UCSD-AML1 (cell line): ENCODE measurements around the gene ALDH2.
"Not testable (repeated sequence)": the region's sequence is repeated elsewhere in the genome, so short reads cannot be mapped to it uniquely, and the experiment has no call there.

Experiments used
- DNase-seq: peaks from one replicate; lab custom pipeline; 2025; ENCODE audit not compliant: unreplicated experiment; lab: John Stamatoyannopoulos, UW

Gene ALDH2

DNA sequence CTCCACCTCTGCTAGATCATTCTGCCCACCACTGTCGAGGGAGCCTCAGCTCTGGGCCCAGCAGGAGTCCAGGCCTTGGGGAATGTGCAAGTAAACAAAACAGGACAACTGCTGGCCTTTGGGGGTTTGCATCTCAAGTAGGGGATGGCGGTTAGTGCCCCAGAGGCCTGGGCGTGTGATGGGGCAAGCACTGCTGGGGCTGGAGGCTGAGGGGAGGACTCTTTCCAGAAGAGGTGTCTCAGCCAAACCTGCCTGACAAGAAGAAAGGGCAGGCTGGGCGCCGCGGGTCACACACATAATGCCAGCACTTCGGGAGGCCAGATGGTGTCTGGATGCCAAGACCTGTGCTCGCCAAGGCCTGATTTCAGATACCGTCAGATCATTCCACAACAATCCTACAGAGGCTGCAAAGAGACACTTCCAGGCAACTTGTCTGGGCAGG is 8.6 kb upstream of the ALDH2 start:
- no peak for DNase-seq

GRCh38 chr12:111759271-111759670 is 7.5 kb upstream of the ALDH2 start:
- peak; percentile 41 for DNase-seq

- DNase-seq: no peak
Measured at GRCh38 chr12:111759991-111760390, 6.7 kb upstream of the ALDH2 start.

DNA sequence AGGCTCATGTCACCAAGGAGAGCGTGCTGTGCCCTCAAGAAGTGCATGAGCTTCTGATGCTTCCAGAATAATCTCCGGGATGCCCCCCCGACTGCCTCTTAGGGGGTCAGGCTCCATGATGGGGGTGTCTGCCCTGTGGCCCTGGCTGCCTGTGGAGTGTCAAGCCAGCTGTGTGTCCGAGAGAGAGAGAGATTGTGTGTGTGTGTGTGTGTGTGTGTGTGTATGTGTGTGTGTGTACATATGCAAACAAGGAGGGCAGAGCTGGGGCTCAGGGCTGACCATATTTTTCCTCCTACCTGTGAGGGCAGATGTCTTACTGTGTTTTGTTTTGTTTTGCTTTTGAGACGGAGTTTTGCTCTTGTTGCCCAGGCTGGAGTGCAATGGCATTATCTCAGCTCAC is 5.6 kb upstream of the ALDH2 start:
- no peak for DNase-seq

DNA sequence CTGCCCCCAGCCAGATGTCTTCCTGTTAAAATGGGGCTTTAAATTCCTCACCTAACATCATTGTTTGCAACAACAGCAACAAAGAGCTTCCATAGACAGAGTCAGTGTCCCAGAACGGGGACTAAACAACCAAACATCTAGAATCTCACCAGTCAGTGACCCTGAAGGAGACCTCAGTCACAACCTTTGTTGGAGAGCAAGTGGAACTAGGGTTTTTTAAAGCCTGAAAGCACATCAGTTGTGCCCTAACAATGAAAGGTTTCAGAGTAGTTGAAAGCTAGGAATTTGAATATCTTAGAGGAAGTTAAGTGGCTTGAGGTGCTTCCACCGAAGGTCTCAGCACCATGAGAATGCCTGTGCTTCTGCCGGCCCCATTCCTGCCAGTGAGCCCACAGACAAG is 5.0 kb upstream of the ALDH2 start:
- peak; percentile 30 for DNase-seq

GRCh38 chr12:111763552-111763951 is 3.2 kb upstream of the ALDH2 start:
- not testable (repeated sequence) for DNase-seq

DNA sequence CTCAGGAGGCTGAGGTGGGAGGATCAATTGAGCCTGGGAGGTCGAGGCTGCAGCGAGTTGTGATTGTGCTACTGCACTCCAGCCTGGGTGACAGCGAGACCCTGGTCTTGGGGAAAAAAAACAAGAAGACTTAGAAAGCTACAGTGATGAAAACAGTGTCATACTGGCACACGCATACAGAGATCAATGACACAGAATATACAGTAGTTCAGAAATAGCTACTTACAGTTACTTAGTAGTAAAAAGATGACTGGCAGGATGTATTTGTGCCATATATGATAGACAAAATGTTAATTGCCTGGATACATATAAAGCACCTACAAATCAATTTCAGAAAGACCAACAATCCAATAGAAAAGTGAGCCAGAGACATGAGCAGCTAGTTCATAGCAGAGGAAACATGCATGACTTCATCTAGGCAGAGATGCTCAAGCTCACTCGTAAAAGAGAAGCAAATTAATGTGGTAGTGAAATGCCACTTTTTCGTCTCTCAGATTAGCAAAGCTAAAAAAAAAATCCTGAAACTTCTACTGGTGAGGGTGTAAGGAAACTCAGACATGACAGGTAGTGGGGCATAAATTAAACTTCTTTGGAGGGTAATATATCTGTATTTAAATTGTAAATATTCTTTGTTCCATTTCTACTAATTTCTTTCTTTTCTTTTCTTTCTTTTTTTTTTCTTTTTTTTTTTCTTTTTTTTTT is 2.5 kb upstream of the ALDH2 start:
- no peak for DNase-seq

- no peak for DNase-seq
Measured at GRCh38 chr12:111767362-111768158, 827 bp downstream of the ALDH2 start.

- no peak for DNase-seq
Measured at GRCh38 chr12:111768159-111768895, 1.6 kb downstream of the ALDH2 start.

DNA sequence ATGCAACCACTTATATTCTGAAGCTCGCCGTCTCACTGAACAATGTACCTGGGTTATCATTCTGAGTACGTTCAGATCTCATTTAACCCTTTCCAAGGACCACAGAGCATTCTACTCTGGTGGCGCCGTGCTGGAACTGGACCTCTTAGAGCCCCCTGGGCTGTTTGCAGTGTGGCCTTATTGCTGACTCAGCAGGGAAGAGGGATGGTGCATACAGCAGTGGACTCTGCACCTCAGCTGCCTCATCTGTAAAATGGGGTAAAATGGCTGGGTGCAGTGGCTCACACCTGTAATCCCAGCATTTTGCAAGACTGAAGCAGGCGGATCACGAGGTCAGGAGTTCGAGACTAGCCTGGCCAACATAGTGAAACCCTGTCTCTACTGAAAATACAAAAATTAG is 2.9 kb downstream of the ALDH2 start:
- no peak for DNase-seq

GRCh38 chr12:111773801-111774551 is 7.2 kb downstream of the ALDH2 start:
- DNase-seq: no peak

DNA sequence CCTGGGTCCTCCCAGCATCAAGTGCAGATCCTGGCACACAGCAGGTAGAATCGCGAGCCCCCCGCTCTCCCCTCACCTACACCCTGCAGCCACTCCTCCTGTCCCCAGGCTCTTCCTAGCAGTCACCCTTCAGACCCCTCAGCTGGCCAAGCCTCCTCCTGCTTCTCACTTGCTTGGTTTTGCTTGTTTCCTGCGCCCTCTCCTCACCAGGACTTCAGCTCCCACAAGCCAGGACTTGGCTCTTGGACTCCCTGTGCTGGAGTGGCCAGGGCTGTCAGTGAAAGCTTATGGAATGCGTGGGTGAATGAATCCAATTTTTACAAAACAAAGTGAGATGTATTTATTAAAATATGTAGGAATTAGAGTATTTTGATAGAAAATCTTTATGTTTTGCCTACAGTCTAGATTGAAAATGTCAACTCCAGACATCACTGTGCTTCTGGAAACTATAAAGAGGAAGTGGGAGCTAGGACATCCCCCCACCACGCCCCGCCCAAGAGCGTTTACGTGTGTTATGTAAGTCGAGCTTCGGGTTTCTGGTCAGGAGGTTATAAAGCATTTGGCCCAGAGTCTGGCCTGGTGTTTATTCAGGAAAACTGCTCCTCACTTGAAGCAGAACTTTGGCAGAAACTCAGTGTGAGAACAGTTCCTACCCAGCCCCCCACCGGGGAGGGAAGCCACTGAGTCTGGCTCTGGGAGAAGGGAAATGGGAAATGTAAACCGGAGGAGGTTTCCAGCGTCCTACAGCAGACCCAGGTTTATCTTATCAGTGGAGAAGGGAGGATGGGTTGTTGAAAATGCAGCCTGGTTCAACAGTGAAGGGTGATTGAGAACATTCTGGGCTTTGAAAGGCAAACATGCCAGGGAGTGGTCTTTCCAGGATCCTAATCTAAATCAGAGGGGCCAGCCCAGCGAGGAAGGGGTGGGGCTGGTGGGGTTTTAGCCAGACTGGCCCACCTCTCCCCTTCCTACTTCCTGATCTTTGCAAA is 8.8 kb downstream of the ALDH2 start:
- DNase-seq: peak; percentile 84

- DNase-seq: no peak
Measured at GRCh38 chr12:111776836-111777344, 10.2 kb downstream of the ALDH2 start.

DNA sequence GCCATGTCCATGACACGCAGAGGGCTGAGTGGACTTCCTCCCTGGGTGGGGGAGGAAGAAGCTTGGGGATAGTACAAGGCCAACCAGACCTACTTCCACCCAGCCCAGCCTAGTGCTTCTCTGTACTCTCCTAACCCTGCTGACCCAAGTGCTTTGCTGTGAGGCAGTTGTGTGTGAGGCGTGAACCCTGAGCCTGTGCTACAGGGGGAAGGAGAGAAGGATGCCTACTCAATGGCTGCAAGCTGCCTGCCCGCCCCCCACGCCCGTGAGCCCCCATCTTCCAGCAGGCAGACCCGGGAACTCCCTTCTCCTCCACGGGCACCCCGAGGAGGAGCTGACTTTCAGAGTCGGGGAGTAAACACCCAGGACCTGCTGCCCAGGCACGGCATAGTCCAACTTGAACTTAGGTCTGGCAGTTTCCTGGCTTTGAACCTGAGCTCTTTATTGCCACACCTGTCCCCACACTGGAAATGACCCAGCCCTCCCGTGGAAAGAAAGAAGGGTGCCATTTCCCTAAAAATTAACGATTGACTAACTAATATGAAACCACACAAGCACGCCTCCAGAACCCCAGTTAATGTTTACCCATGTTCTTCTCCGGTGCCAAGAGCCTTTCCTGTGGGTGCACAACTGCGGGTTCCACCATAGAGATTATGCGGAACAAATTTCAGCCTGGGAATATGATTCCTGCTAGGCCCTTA is 10.8 kb downstream of the ALDH2 start:
- no peak for DNase-seq

DNA sequence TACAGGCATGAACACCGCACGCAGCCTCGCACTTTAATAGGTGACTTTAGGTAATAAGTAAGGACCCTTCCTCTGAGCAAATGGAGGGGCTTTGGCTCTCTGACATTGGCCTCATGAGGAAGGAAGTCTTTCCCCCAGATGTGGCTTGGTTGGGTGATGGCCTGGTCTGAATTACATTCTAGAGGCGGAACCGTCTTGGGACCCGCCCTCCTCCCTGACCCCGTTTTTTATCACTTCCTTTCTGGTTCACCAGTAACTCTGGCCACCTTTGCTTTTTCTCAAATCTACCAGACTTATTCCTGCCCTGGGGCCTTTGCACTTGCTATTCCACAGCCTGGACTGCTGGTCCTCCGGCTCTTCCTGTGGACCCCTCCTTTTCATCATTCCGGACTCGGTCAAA is 13.4 kb downstream of the ALDH2 start:
- DNase-seq: no peak

GRCh38 chr12:111780615-111781014 is 13.9 kb downstream of the ALDH2 start:
- DNase-seq: no peak

- no peak for DNase-seq
Measured at GRCh38 chr12:111781085-111781658, 14.4 kb downstream of the ALDH2 start.

DNA sequence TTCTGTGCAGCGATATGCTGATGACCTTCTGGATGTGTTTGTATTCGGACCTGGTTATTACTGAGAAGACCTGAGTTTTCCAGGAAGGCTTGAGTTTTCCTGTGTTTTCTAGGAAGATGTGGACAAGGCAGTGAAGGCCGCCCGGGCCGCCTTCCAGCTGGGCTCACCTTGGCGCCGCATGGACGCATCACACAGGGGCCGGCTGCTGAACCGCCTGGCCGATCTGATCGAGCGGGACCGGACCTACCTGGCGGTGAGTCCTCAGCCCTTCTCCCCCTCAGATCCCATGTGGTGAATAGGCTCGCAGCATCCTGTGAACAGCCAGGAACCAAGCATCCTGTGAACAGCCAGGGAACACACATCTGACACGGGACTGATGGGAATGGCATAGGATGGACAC is 16.3 kb downstream of the ALDH2 start:
- no peak for DNase-seq

- DNase-seq: no peak
Measured at GRCh38 chr12:111784953-111785352, 18.2 kb downstream of the ALDH2 start.
